ENCODE data around the gene DCST2.

The DCST2 gene

DNA sequence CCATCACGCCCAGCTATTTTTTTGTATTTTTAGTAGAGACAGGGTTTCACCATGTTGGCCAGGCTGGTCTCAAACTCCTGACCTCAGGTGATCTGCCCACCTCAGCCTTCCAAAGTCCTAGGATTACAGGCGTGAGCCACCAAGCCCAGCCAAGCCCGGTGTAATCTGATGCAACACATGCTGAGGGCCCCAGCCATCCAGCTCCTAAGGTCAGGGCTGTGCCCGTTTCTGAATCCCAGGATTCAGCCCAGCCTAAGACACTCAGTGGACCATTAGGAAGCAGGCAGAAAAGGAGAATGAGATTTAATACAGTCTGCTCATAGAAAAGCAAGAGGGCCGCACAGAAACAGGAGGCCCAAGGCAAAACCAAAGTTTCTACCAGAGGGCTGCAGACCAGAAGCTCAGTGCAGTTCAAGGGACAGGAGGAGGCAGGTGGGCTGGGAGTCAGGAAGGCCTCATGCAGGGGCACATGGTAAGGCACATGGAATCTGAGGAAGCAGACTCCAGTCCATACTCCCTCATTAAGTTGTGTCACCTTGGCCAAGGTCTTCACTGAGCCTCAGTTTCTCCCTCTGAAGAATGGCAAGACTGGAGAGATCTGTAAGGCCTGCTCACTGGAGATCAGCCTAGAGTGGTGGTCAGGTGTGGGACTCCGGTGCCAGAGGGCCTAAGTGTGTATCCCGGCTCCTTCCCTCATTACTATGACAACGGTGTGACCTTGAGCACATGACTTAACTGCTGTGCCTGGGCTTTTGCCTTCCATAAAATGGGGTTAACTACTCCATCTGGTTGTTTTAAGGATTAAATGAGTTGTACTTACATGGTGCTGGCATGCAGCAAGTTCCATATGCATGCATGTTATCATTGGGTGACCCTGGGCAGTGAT, 15.1 kb upstream of the DCST2 start:
- TF ChIP-seq CTCF (conservative IDR thresholded peaks at IDR 0.05; ENCODE audit: low read depth, low read length): no peak
- no peak for DNase-seq (ENCODE audit: low read depth)
- H3K4me3 ChIP-seq (ENCODE audit: low read length): no peak overlapping the region

DNA sequence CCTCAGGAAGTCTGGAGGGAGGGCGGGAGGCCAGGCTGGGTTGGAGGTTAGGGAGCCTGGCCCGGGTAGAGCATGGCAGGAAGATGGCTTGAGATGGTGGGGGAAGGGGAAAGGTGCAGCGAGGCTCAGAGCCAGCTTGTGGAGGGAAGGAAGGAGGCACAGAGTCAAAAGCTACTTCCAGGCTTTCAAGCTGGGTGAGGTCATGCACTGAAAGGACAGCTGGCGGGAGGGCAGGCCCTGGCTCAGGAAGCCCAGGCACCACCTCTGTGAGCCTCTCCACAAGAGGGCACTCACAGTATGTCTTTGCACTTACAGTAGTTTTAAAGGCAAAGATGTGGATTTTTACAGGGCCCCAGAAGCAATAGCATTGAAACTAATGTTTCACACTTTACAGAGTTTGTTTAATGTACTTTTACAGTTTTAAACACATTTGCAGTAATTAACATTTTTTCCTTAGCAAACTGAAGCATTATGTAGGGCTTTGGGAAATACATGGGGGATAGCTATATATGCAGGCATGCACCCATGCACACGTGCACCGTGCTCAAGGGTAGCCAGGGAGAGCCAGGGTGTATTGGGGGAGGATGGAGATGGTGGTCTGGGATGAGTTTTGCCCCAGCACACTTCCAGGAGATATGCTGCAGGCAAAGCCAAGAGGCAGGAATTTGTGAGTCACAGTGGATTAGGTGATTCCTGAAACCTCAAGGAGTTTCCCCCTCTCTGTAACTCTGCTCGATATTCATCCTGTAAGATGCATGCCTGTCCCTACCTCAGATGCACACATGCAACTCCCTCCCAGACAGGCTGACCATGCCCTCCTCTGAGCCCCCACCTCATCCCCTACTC, 11.5 kb upstream of the DCST2 start:
- no peak overlapping the region for H3K4me3 ChIP-seq (ENCODE audit: low read length)
- DNase-seq (ENCODE audit: low read depth): no peak
- peak; percentile 77 for TF ChIP-seq CTCF (conservative IDR thresholded peaks at IDR 0.05; ENCODE audit: low read depth, low read length)

DNA sequence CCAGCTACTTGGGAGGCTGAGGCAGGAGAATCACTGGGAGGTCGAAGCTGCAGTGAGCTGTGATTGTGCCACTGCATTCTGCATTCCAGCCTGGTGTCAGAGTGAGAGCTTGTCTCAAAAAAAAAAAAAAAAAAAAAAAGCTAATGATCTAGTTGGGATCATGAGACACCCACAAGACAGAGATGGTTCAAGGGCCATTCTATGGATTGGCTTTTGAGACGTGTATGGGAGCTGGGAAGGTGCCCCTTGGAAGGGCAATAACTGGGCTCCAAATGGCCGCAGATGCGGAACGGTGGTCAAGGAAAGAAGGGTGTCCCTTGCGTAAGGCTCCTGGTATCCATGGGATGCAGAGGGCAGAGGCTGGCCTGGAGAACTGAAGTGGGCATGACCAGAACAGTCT, 10.8 kb upstream of the DCST2 start:
- no peak for TF ChIP-seq CTCF (conservative IDR thresholded peaks at IDR 0.05; ENCODE audit: low read depth, low read length)
- DNase-seq (ENCODE audit: low read depth): no peak
- no peak overlapping the region for H3K4me3 ChIP-seq (ENCODE audit: low read length)

DNA sequence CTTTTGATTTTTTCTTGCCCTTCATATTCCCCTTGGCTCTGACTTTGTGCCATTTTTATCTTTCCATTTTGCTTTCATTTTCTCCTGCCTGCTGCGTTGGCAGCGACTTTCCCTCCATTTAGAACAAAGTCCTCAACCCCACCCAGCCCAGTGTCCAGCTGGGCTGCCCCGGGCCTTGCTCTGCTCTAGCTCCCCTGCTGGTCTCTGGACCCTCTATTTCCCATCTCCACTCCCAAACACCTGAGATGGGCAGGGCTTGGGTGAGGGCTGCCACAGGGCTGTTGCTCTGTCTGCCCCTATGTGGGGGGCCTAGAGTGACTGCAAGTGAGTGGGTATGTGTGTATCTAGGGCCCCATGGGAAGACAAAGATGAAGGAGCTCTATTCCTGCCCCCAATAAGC, 10.2 kb upstream of the DCST2 start:
- no peak for DNase-seq (ENCODE audit: low read depth)
- TF ChIP-seq CTCF (conservative IDR thresholded peaks at IDR 0.05; ENCODE audit: low read depth, low read length): no peak
- H3K4me3 ChIP-seq (ENCODE audit: low read length): no peak overlapping the region

DNA sequence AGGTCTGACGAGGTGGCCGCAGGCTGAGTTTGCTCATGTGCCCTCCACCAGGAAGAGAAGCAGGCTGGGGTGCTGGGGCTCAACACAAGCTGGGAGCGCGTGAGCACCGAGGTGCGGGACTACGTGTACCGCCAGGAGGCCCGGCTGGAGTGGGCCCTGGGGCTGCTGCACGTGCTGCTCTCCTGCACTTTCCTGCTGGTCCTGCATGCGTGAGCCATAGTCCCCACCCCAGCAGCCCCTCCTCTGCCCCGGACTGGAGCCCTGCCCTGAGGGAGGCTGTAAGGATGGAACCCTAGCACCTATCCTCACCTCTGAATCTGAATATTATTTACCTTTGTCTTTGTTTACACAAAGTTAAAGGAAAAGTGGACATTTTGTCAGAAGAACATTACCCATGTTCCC, 9.7 kb upstream of the DCST2 start:
- DNase-seq (ENCODE audit: low read depth): no peak
- TF ChIP-seq CTCF (conservative IDR thresholded peaks at IDR 0.05; ENCODE audit: low read depth, low read length): no peak
- no peak overlapping the region for H3K4me3 ChIP-seq (ENCODE audit: low read length)

DNA sequence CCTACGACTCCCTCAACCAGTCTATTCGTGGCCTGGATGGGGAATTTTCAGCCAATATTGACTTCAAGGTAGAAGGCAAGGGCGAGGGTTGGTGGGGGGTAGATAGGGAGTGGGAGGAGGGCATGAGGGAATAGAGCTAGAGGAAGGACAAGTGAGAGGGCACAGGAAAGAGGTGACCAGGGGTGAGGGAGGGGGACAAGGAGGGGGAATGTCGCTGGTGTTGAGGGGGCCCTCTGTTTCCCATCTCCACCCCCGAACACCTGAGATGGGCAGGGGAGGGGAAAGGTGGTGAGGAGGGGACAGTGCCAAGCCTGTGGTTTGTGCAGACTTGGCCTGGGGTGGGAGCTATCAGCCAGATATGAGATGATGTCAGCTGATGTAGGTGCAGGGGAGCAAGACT, 9.2 kb upstream of the DCST2 start:
- TF ChIP-seq CTCF (conservative IDR thresholded peaks at IDR 0.05; ENCODE audit: low read depth, low read length): no peak
- no peak overlapping the region for H3K4me3 ChIP-seq (ENCODE audit: low read length)
- DNase-seq (ENCODE audit: low read depth): no peak

Measured in retinal pigment epithelial cell (primary cell).